ENCODE measurements around the gene PLCL1. TPM values are rescaled to one million over a fixed set of nuclear protein-coding genes. Genes with fewer than 3 reads are reported as not detected.
"Not testable (repeated sequence)": the region's sequence is repeated elsewhere in the genome, so short reads cannot be mapped to it uniquely, and the experiment has no call there.

Gene PLCL1
- total RNA-seq, 4 donors from 2014 or later = 0.34 to 4.2 (median 1.2) TPM

- no peak for DNase-seq
- Histone ChIP-seq H3K4me1 (no peaks in the 10 kb centered on the region), H3K4me3 (no peak overlapping the region), H3K27ac (no peak overlapping the region), H3K36me3 (no peaks in the 10 kb centered on the region), H3K9me3 (peaks cover 0 to 8% (median 0%) of the 10 kb centered on the region in 3 donors), H3K27me3 (no peaks in the 10 kb centered on the region)
- WGBS, 2 donors = 81 to 82% methylated on average over 3 of the region's 3 CpGs
- intact Hi-C loops (cut with DNase I) = no loop called here
- TF ChIP-seq, protein P1, sequence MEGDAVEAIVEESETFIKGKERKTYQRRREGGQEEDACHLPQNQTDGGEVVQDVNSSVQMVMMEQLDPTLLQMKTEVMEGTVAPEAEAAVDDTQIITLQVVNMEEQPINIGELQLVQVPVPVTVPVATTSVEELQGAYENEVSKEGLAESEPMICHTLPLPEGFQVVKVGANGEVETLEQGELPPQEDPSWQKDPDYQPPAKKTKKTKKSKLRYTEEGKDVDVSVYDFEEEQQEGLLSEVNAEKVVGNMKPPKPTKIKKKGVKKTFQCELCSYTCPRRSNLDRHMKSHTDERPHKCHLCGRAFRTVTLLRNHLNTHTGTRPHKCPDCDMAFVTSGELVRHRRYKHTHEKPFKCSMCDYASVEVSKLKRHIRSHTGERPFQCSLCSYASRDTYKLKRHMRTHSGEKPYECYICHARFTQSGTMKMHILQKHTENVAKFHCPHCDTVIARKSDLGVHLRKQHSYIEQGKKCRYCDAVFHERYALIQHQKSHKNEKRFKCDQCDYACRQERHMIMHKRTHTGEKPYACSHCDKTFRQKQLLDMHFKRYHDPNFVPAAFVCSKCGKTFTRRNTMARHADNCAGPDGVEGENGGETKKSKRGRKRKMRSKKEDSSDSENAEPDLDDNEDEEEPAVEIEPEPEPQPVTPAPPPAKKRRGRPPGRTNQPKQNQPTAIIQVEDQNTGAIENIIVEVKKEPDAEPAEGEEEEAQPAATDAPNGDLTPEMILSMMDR (IDR thresholded peaks at IDR 0.05) = no peak
Observed at GRCh38 chr2:198008230-198008629, 203.8 kb downstream of the PLCL1 start.

DNA sequence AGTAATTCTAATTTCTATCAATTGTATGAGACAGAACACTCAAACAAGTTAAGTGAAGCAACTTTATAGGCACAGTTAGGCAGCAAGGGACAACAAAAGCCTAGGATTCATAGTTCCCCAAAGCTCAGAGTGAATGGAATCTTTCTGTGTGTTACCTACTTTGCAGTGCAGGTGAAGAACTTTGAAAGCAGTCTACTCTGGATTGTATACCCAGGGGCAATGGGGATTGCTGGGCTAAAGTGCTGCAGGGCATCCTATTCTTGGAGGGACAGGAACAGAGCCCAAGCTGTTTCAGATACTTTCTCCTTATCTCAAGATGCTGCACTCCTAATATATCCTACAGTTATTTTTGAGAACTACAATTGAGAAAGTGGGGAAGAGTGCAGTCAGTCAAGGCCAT lies 207.6 kb downstream of the PLCL1 start:
- intact Hi-C loops (cut with DNase I) = no loop called here
- Histone ChIP-seq H3K9me3 (peaks cover 0 to 8% (median 0%) of the 10 kb centered on the region in 3 donors), H3K36me3 (no peaks in the 10 kb centered on the region), H3K4me3 (no peak overlapping the region), H3K27me3 (no peaks in the 10 kb centered on the region), H3K27ac (no peak overlapping the region), H3K4me1 (no peaks in the 10 kb centered on the region)
- TF ChIP-seq POLR2A (IDR thresholded peaks at IDR 0.05) = no peak
- TF ChIP-seq, protein P1 (IDR thresholded peaks at IDR 0.05) = no peak
- DNase-seq = no peak

- H3K4me3 ChIP-seq = no peak overlapping the region
- DNase-seq = no peak
- 56 to 62% methylated on average over 4 of the region's 4 CpGs for WGBS, 2 donors
- no peak overlapping the region for H3K27ac ChIP-seq
- intact Hi-C loops (cut with DNase I) = no loop called here
- TF ChIP-seq POLR2A (IDR thresholded peaks at IDR 0.05) = no peak
- TF ChIP-seq, protein P1 (IDR thresholded peaks at IDR 0.05) = no peak
- H3K36me3 ChIP-seq = no peaks in the 10 kb centered on the region
- H3K9me3 ChIP-seq = peaks cover 0 to 8% (median 0%) of the 10 kb centered on the region in 3 donors
- no peaks in the 10 kb centered on the region for H3K27me3 ChIP-seq
- no peaks in the 10 kb centered on the region for H3K4me1 ChIP-seq
Observed at GRCh38 chr2:198016243-198016642, 211.8 kb downstream of the PLCL1 start.

DNA sequence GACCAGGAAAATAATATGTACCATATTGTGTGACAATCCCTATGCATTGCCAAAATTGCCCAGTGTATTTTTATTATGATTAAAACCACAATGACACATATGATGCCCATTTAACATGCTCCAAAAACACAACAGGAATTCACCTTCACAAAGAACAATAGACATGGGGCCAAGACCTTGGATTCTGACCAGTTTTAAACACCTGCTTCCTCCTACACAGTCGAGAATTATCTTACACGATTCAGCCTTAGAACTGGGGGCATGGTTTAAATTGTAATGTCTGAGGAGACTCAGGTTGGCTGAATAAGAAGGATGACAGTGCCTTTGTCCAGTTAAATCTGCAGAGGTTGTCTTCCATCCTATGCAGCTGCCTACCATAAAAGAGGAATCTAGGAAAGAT lies 212.7 kb downstream of the PLCL1 start:
- DNase-seq = no peak
- H3K9me3 ChIP-seq = peaks cover 0 to 4% (median 0%) of the 10 kb centered on the region in 3 donors
- intact Hi-C loops (cut with DNase I) = no loop called here
- 28 to 58% methylated on average over 2 of the region's 2 CpGs for WGBS, 2 donors
- no peak for TF ChIP-seq POLR2A (IDR thresholded peaks at IDR 0.05)
- TF ChIP-seq, protein P1 (IDR thresholded peaks at IDR 0.05) = no peak
- H3K36me3 ChIP-seq = no peaks in the 10 kb centered on the region
- H3K27ac ChIP-seq = no peak overlapping the region
- H3K4me3 ChIP-seq = no peak overlapping the region
- no peaks in the 10 kb centered on the region for H3K27me3 ChIP-seq
- no peaks in the 10 kb centered on the region for H3K4me1 ChIP-seq

DNA sequence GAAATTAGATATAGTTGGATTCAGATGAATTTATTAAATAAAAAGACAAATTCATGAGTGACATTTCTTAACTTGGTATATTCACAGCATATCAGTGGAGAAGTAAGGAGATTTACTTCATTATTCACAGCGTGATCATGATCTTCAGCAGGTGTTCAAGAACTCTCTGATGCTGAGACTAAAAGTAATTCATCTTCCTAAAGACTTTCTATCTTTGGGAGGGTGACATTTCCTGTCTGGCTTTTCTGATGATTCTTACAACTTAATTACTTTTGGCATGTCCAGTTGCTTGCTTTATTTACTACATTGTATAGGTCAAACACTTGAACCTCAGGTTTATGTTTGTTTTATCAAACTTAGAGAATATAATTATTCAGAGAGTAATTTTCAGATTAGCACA lies 224.6 kb downstream of the PLCL1 start:
- Histone ChIP-seq H3K27me3 (no peaks in the 10 kb centered on the region), H3K36me3 (no peaks in the 10 kb centered on the region), H3K27ac (no peak overlapping the region), H3K9me3 (no peaks in the 10 kb centered on the region), H3K4me3 (no peak overlapping the region), H3K4me1 (no peaks in the 10 kb centered on the region)
- WGBS, 2 donors = 64 to 65% methylated on average over 1 of the region's 1 CpG
- no peak for DNase-seq
- intact Hi-C loops (cut with DNase I) = no loop called here
- TF ChIP-seq POLR2A (IDR thresholded peaks at IDR 0.05) = no peak
- TF ChIP-seq, protein P1 (IDR thresholded peaks at IDR 0.05) = no peak

- H3K4me3 ChIP-seq; intact Hi-C loops (cut with DNase I); H3K27me3 ChIP-seq; H3K27ac ChIP-seq; H3K4me1 ChIP-seq; DNase-seq; H3K9me3 ChIP-seq; H3K36me3 ChIP-seq: not testable (repeated sequence)
- 58 to 65% methylated on average over 5 of the region's 5 CpGs for WGBS, 2 donors
Observed at GRCh38 chr2:198029576-198029975, 225.2 kb downstream of the PLCL1 start.

All from esophagus squamous epithelium (tissue), 5 donors.